Measurements from ENCODE around the gene PMPCA.

PMPCA gene

DNA sequence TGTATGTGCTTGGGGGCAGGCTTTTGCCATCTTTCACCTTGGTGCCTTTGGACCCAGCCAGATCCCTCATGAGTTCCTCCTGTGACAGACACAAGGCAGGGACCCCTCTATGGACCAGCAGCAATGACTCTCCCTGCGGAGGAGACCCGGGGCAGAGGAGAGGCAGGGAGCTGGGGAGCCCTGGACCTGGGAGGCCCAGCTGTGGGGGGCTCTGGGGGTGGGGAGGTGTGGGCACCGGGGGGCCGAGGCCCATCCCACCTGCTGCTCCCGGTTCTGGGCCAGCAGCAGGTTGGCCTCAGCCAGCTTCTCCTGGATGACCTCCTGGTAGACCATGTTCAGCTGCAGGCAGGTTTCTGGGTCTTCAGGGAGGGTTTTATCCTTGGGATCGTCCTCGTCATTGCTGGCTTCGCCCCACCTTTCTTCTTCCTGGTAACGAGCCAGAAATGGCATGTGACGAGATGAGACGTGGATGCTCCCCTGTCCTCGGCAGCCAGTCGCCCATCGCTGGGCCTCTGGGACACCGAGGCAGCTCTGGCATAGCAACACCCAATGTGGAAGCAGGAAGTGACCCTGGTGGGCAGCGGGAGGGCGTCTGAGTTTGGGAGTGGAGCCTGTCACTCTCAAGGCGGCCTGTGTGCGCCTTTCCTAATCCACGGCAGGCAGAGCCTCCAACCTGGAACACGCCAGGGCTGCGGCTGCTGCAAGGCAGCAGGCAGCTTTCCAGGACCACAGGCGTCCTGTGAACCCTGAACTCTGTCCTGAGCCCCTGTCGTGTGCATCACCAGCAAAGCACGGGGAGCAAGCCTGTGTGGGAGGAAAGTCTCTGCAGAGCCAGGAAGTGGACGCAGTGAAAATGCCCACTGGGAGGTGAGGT lies 14.9 kb upstream of the PMPCA start:
- Mint-ChIP-seq H3K36me3 (ENCODE audit: low read depth) (peaks cover 31% of the 10 kb centered on the region), H3K9me3 (no peaks in the 10 kb centered on the region), H3K4me3 (no peak overlapping the region), H3K4me1 (ENCODE audit: low read depth) (peaks cover 14% of the 10 kb centered on the region), H3K27me3 (ENCODE audit: low read depth) (no peaks in the 10 kb centered on the region), H3K27ac (no peak overlapping the region)
- DNase-seq (ENCODE audit: low spot score) = no peak

DNA sequence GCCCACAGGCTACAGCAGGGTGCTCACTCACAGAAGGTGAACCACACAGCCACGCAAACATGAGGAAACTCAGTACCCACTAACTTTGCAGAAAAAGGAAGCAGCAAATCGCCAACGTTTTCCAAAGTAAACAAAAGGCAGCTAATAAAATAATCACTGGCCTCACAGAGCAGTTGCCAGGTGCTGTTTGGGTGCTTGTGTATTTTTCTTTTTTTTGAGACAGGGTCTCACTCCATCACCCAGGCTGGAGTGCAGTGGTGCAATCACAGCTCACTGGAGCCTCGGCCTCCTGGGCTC lies 14.3 kb upstream of the PMPCA start:
- peaks cover 33% of the 10 kb centered on the region for H3K36me3 Mint-ChIP-seq (ENCODE audit: low read depth)

DNA sequence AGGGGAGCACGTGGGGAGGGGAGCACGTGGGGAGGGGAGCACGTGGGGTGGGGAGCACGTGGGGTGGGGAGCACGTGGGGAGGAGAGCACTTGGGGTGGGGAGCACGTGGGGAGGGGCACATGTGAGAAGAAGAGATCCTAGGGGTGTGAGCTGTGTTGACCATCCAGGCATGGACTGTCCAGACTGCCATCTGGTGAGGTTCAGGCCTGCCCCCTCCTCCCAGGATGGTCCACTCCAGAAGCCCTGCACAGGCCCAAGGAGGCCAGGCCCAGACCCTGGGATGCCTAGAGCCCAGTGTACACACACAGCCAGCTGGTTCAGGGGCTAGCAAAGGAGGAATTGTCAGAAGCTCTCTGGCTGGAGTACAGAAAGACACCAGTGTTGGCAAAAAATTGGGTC lies 12.8 kb upstream of the PMPCA start:
- H3K36me3 Mint-ChIP-seq (ENCODE audit: low read depth) = peaks cover 33% of the 10 kb centered on the region
- peaks cover 18% of the 10 kb centered on the region for H3K4me1 Mint-ChIP-seq (ENCODE audit: low read depth)
- no peaks in the 10 kb centered on the region for H3K9me3 Mint-ChIP-seq
- no peaks in the 10 kb centered on the region for H3K27me3 Mint-ChIP-seq (ENCODE audit: low read depth)
- H3K27ac Mint-ChIP-seq = no peak overlapping the region
- DNase-seq (ENCODE audit: low spot score) = no peak
- no peak overlapping the region for H3K4me3 Mint-ChIP-seq

More for the DNA sequence above, 14.3 kb upstream of the PMPCA start:
- H3K27ac Mint-ChIP-seq = no peak overlapping the region
- H3K4me1 Mint-ChIP-seq (ENCODE audit: low read depth) = peaks cover 15% of the 10 kb centered on the region
- no peaks in the 10 kb centered on the region for H3K9me3 Mint-ChIP-seq
- no peak overlapping the region for H3K4me3 Mint-ChIP-seq
- DNase-seq (ENCODE audit: low spot score) = no peak
- H3K27me3 Mint-ChIP-seq (ENCODE audit: low read depth) = no peaks in the 10 kb centered on the region

DNA sequence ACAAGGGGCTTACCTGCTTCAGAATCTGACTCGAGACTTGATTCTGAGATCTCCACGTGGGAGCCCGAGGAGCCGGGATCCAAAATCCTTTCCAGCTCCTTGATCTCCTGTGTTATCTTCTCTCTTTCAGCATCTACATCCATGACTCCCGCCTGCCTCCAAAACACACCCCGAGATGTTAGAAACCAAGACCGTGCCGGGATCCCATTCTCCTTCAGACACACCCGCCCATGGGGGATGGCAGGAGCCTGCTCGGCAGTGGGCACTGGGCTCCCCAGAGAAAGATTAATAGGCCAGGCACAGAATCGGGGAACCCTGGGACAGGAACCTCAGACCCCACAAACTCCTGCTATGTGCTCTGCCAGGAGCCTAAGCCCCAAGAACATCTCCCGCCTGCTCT lies 12.2 kb upstream of the PMPCA start:
- Mint-ChIP-seq H3K36me3 (ENCODE audit: low read depth) (peaks cover 34% of the 10 kb centered on the region), H3K4me3 (peak overlapping the region; percentile 82), H3K9me3 (no peaks in the 10 kb centered on the region), H3K27ac (no peak overlapping the region), H3K27me3 (ENCODE audit: low read depth) (no peaks in the 10 kb centered on the region), H3K4me1 (ENCODE audit: low read depth) (peaks cover 18% of the 10 kb centered on the region)
- DNase-seq (ENCODE audit: low spot score) = no peak

DNA sequence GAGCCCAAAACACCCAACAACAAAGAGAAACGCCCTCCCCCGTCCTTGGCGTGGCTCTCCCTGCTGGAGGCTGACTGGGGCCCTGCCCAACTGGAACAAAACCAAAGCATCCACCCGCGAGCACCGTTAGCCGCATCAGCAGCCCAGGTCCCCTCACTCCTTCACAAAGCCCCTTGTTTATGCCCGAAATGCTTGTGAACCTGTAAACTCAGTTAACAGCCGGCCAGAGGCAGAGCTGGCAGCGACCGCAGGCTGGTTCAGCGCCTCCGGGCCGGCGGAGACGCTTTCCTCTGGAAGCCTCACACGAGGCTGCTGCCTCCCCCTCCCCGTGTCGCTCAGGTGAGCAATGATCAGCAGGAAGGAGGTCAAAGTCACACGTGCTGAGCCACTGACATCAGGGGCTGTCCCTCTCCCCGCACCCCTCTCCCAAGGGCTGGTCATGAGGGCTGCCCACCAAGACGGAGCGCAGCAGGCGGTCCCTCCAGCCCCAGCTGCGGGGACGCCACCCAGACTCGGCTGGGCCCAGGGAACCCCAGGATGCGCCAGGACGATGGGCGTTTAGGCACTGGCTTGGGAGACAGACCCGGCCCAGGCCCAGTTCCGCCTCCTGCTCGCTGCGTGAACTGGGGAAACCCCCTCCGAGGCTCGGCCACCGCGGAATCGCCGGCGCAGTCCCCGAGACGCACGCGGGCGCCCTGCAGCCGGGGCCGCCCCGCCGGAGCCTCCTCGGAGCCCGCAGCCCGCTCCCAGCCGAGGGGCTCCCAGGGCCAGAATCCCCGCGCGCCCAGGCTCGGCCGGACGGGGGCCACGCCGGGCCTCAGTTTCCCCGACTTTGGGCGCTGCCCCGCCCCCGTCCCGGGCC lies 11.1 kb upstream of the PMPCA start:
- H3K9me3 Mint-ChIP-seq = no peaks in the 10 kb centered on the region
- H3K27me3 Mint-ChIP-seq (ENCODE audit: low read depth) = no peaks in the 10 kb centered on the region
- DNase-seq (ENCODE audit: low spot score) = peak; percentile 51
- H3K36me3 Mint-ChIP-seq (ENCODE audit: low read depth) = peaks cover 34% of the 10 kb centered on the region
- peak overlapping the region; percentile 44 for H3K27ac Mint-ChIP-seq
- peaks cover 28% of the 10 kb centered on the region for H3K4me1 Mint-ChIP-seq (ENCODE audit: low read depth)
- H3K4me3 Mint-ChIP-seq = peak overlapping the region; percentile 82

DNA sequence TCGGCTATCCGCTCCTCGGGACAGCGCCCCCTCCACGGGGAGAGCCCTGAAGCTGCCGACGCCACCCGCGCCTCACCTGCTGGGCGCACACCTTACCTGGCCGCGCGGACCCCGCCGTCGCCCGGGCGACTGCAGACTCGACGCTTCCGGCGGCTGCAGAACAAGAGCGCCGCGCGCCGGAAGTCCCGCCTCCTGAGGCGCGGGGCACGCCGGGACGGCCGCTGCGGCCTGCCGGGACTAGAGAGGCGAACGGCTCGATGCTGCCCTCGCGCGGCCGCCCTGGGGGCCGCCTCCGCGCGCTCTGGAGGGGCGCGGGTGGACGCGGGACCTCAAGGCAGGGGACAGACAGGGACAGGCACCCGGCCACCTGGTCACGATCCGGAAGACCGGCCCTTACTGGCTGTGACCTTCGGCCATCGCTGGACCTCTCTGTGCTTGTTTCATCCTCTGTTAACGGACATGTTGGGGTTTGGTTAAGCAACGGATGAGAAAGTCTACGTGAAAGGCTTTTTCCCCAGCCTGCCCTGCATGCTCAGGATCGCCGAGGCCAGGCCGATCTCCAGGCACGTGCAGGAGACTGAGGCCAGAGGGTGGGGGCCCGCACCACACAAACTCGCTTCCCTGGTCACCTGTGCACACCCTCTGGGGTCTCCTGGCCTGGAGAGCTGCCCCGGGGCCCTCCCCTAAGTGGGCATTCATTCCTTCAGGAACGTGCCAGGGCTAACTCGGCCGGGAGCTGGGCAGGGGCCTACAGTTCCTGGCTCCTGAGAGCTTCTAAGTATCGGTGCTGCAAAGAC lies 10.2 kb upstream of the PMPCA start, which contains the start of gene SNAPC4:
TSS of gene SNAPC4 (minus strand) at position 133 of the 797 bp plus-strand sequence. CDS start 1,742 bp downstream, outside the sequence.
- H3K9me3 Mint-ChIP-seq = no peaks in the 10 kb centered on the region
- H3K27me3 Mint-ChIP-seq (ENCODE audit: low read depth) = no peaks in the 10 kb centered on the region
- H3K36me3 Mint-ChIP-seq (ENCODE audit: low read depth) = peaks cover 41% of the 10 kb centered on the region
- DNase-seq (ENCODE audit: low spot score) = peak; percentile 88
- peak within 1 kb of the TSS; percentile 71 for H3K27ac Mint-ChIP-seq
- peak within 1 kb of the TSS; percentile 82 for H3K4me3 Mint-ChIP-seq
- H3K4me1 Mint-ChIP-seq (ENCODE audit: low read depth) = peaks cover 37% of the 10 kb centered on the region

DNA sequence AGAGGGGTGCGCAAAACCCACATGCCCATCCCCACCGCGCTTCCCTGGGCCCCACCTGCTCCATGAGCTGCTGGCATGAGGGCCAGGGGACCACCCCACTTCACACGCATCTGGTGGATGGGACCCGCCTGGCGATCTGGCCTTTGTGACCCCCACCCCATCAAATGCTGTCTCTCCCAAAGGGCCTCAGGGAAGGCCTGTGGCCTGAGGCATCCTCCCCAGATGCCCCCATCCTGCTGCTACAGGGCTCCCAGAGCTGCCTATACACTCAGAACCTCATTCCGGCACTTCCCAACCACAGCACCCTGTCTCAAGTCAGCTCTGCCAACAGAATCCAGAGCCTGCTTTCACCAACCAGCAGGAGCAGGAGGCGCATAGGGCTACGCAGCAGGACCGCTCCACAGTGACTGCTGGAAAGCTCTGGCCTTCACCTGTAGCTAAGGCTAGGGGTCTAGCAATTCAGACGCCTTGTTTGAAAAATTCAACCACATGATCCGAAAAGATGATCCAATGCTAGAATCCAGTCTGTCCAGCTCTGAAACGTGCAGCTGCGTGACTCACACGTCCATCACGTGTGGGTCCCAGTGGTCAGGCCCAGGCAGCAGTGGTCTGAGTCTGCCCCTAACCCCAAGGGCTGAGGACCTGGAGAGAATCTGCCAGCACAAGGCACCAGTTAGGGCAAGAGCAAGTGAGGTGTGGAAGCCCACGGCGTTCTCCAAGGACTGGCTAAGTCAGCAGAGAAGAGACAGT lies 9.1 kb upstream of the PMPCA start:
- peaks cover 48% of the 10 kb centered on the region for H3K36me3 Mint-ChIP-seq (ENCODE audit: low read depth)

DNA sequence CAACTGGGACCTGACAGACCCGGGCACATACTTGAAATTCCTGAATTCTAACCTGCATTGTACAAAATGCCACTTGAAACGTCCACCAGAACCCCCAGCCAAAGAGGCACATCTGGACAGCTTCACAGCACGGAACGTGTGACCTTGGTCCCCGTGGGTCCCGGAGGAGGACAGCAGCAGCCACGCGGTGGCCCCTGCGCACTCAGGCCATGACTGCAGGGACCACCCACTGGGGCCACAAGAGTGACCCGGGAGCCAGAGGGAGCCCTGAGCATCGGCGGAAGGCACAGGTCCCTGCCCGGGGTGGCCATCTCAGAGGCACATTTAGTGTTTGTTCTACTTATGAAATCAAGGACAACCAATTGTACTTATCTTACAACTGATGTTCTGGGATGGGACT lies 8.4 kb upstream of the PMPCA start:
- H3K4me1 Mint-ChIP-seq (ENCODE audit: low read depth) = peaks cover 38% of the 10 kb centered on the region
- H3K9me3 Mint-ChIP-seq = no peaks in the 10 kb centered on the region
- no peak for DNase-seq (ENCODE audit: low spot score)
- no peak overlapping the region for H3K4me3 Mint-ChIP-seq
- peak overlapping the region; percentile 70 for H3K27ac Mint-ChIP-seq
- H3K27me3 Mint-ChIP-seq (ENCODE audit: low read depth) = no peaks in the 10 kb centered on the region
- H3K36me3 Mint-ChIP-seq (ENCODE audit: low read depth) = peaks cover 53% of the 10 kb centered on the region

More for the DNA sequence above, 9.1 kb upstream of the PMPCA start:
- no peak for DNase-seq (ENCODE audit: low spot score)
- Mint-ChIP-seq H3K4me1 (ENCODE audit: low read depth) (peaks cover 38% of the 10 kb centered on the region), H3K27me3 (ENCODE audit: low read depth) (no peaks in the 10 kb centered on the region), H3K4me3 (peak overlapping the region; percentile 24), H3K27ac (peak overlapping the region; percentile 65), H3K9me3 (no peaks in the 10 kb centered on the region)

DNA sequence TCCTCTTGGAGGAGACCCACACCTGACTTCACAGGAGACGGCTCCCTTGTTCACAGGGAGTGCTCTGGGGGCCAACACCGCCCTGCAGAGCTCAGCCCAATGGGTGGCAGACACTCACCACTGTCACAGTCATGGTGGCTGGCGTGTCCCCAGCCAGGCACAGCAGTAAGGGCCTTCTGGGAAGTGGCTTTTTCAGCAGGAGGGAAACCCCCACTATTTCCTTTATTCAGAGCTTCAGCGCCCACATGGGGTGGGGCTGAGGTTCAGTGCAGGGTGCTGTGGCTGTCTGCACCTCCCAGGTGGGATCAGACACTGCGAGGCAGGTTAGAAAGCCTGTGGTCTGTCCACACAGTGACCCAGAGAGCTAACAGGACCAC lies 6.9 kb upstream of the PMPCA start:
- Mint-ChIP-seq H3K27ac (peak overlapping the region; percentile 87), H3K36me3 (ENCODE audit: low read depth) (peaks cover 54% of the 10 kb centered on the region), H3K4me3 (peak overlapping the region; percentile 76), H3K4me1 (ENCODE audit: low read depth) (peaks cover 38% of the 10 kb centered on the region), H3K9me3 (no peaks in the 10 kb centered on the region), H3K27me3 (ENCODE audit: low read depth) (no peaks in the 10 kb centered on the region)
- DNase-seq (ENCODE audit: low spot score) = peak; percentile 69

DNA sequence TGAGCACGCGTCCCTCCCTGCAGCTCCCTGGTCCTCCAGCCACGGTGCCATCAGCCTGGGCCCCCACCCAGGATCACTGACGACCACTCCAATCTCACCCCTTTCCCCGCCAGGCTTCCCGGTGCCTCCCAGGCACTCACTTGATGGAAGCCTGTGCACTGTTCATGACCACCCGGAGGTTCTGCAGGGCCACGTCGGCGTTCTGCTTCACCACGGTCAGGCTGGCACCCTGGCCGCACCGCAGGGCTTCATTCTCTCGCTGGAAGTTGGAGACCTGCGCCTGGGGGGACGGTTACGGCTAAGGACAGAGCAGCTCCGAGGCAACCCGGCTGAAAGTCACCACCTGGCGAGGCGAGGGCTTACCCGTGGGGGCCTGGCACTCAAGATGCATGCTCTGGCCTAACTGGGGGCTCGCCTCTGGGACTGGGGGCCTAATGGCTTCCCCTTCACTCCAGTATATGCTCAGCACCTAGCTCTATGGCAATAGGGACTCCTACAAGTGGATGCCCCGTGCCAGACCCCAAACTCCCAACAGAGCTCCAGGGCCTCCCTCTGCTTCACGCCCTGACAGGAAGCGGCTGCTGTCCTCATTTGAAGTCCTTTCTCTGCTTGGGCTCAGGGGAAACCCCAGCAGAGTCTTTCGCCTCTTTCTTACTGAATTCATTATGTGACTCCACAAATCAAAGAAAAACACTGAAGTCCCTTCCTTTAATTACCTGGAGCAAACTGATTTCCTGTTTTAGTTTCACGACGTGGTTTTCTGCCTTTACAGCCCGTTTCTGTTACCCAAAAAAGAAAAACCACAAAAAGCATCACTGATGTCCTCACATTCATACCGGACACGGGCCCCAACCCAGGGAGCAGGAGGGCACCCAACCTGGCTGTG lies 6.3 kb upstream of the PMPCA start:
- Mint-ChIP-seq H3K27ac (peak overlapping the region; percentile 87), H3K4me1 (ENCODE audit: low read depth) (peaks cover 37% of the 10 kb centered on the region), H3K27me3 (ENCODE audit: low read depth) (no peaks in the 10 kb centered on the region), H3K36me3 (ENCODE audit: low read depth) (peaks cover 54% of the 10 kb centered on the region), H3K9me3 (no peaks in the 10 kb centered on the region), H3K4me3 (peak overlapping the region; percentile 76)
- DNase-seq (ENCODE audit: low spot score) = peak; percentile 50

DNA sequence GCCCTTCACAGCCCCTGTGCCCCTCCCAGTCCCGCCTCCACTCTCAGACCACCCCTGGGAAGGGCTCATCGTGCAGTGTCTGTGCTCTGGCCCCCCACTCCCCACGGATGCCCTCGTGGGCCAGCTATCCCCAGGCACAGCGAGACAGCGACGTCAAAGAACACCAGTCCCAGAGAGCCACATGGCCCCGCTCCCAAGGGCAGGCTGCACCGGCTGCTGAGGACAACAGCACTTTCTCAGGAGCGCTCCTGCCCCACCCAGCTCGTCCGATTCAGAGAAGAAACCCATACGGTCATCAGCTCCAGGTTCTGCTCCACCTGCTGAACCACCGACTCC lies 5.7 kb upstream of the PMPCA start:
- H3K27me3 Mint-ChIP-seq (ENCODE audit: low read depth) = no peaks in the 10 kb centered on the region
- DNase-seq (ENCODE audit: low spot score) = no peak
- H3K9me3 Mint-ChIP-seq = no peaks in the 10 kb centered on the region
- H3K36me3 Mint-ChIP-seq (ENCODE audit: low read depth) = peaks cover 56% of the 10 kb centered on the region
- peak overlapping the region; percentile 87 for H3K27ac Mint-ChIP-seq
- H3K4me3 Mint-ChIP-seq = peak overlapping the region; percentile 76
- H3K4me1 Mint-ChIP-seq (ENCODE audit: low read depth) = peaks cover 41% of the 10 kb centered on the region

DNA sequence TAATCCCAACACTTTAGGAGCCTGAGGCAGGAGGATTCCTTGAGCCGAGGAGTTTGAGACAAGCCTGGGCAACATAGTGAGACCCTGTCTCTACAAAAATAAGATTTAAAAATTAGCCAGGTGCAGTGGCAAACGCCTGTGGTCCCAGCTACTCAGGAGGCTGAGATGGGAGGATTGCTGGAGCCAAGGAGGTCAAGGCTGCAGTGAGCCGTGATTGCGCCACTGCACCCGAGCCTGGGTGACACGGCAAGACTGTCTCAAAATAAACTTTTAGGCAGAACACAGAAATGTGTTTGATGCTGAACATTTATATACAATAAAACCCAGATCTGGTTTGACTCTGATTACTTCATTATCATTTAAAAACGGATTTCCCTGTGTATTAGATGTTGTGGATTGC lies 5.0 kb upstream of the PMPCA start:
- H3K4me3 Mint-ChIP-seq = no peak overlapping the region
- H3K9me3 Mint-ChIP-seq = no peaks in the 10 kb centered on the region
- no peaks in the 10 kb centered on the region for H3K27me3 Mint-ChIP-seq (ENCODE audit: low read depth)
- no peak for DNase-seq (ENCODE audit: low spot score)
- H3K4me1 Mint-ChIP-seq (ENCODE audit: low read depth) = peaks cover 42% of the 10 kb centered on the region
- peaks cover 58% of the 10 kb centered on the region for H3K36me3 Mint-ChIP-seq (ENCODE audit: low read depth)
- H3K27ac Mint-ChIP-seq = peak overlapping the region; percentile 87

Measured in T-helper 2 cell treated with Interferon-gamma antibody and Interleukin-4, amounts not matched to agents 5 μg/mL and 100 μg/mL, for 36 hours (primary cell).